Stimulated activated CD4-positive, alpha-beta T cell treated with anti-CD3 and anti-CD28 coated beads, Interleukin-4, amount 100 ng/mL, for 48 hours (primary cell): ENCODE data around the gene POC5.

ENCODE experiments used
- DNase-seq, 2 donors: peaks; one replicate each; pipeline ENCODE4 v3.0.0-alpha.2; 2020; ENCODE audit warnings: low read depth in 2 of 2

POC5 gene

GRCh38 chr5:75660678-75661465 is 56.4 kb downstream of the POC5 start:
- no peak for DNase-seq

GRCh38 chr5:75659791-75660450 is 57.3 kb downstream of the POC5 start:
- DNase-seq = no peak

GRCh38 chr5:75656311-75657003 is 60.8 kb downstream of the POC5 start:
- DNase-seq = no peak

GRCh38 chr5:75654693-75655295 is 62.4 kb downstream of the POC5 start:
- DNase-seq = no peak

DNA sequence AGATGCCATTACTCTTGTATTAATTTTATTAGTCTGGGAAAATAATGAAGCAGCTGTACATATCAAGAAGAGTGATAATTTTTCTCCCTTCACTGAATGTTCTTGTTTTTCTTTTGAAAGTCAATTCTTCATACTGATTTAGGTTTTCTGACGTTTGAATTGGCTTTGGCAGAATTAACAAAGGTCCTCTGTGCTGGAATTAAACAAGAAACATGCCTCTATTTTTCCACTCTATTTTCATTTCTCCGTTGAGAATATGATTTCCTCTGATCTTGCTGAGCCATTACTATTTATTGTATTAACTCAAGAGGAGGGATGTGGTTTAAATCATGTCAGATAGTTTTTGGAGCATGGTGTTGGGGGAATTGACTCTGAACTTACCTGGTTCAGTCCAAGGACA is 63.7 kb downstream of the POC5 start:
- no peak for DNase-seq

- no peak for DNase-seq
Measured at GRCh38 chr5:75651575-75652238, 65.5 kb downstream of the POC5 start.

DNA sequence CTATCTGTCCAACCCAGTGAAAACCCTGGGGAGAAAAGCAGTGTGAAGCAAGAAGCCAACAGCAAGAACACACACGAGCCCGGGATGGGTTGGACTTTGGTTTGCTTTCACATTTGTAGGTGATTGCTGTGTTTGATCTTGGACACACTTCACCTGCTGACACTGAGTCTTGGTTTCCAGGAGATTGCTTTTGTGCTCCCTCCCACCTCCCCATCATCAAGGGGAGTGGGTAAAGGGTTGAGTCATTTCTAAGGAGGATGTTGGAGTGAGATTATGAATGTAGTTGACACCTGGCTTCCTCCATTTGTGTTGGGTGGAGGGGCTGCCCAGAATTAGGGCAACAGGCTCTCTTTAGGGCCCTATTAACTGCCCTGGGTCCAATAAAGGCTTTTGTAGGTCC is 68.5 kb downstream of the POC5 start:
- DNase-seq = no peak

GRCh38 chr5:75640826-75641225 is 76.4 kb downstream of the POC5 start:
- no peak for DNase-seq

GRCh38 chr5:75640395-75640794 is 76.8 kb downstream of the POC5 start:
- no peak for DNase-seq

DNA sequence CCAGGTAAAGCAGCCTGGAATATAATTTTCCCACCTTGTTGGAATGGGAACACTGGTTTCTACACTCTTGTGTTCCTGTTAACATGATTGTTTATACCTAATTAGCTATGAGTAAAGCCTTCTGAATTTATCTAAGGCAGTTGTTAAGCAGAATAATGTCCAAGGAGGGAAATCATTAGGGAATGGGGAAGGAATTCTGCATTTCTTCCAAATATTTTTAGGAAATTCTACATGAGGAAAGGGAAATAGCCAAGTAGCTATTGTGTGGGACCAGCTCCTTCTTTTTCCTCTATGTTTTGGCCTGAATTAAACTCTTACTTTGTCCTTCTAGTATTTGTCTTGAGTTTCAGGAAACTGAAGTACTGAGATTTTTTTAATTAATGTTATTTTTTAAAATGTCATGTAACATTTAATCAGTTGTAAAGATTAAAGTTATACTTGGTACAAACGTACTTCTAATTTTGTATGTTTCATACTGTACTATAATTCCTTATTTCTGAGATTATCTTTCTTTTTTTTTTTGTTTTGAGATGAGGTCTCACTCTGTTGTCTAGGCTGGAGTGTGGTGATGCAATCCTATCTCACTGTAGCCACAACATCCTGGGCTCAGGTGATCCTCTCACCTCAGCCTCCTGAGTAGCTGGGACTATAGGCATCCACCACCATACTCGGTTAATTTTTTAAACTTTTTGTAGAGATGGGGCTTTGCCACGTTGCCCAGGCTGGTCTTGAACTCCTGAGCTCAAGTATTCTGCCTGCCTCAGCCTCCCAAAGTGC is 77.5 kb downstream of the POC5 start:
- no peak for DNase-seq

GRCh38 chr5:75637949-75638348 is 79.3 kb downstream of the POC5 start:
- no peak for DNase-seq

DNA sequence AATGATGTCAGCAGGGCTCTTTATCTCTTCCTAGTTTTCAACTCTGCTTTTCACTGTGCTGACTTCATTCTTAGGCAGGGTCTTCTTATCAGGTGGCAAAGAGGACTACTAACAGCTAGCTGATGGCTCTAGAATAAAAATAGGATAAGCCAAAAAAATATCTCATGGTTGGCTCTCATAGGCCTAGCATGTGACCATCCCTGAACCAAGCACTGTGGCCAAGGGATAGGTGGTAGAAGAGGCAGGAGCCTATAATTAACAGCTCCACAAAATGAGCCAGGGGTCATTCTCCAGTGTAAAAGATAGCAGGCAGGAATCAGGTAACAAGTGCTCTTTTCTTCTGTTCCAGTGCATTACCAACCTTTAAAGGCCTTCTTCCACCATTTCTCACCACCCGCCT is 84.9 kb downstream of the POC5 start:
- DNase-seq = no peak

DNA sequence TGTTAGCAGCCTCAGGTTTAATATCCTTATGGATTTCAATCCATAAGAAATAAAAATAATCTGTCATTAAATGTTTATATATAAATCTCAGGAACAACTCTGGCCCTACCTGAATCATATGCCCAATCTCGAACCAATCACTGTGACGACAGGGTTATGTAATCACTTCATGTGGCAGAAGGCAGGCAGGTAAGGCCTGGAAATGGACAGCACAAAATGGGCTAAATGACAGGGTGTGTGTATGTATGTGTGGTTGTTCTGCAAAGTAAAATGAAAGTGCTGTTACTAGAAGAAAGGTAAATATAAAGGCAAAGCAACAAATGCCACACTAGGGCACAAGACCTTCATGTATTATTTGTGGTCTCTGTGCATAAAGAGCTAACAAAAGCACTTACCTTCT is 86.4 kb downstream of the POC5 start:
- no peak for DNase-seq

- no peak for DNase-seq
Measured at GRCh38 chr5:75627801-75628200, 89.4 kb downstream of the POC5 start.

DNA sequence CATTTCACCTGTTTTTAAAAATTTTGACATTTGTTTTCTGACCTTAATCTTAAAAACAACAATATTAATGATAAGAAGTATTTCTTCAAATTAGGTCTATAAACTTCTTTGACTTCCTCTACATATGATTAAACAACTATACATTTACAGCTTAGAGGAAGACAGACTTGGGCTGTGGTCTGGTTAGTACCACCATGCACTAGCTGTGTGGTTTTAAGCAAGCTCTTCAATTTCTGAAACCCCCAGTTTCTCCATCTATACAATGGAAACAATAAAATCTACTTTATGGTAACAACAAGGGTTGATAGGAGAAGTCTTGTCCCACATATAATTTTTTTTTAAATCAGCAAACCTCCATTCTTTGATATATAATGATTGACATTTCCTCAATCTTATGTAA is 90.3 kb downstream of the POC5 start:
- no peak for DNase-seq
